Transverse colon (tissue), 4 donors: ENCODE data around the gene IFT80. TPM values are rescaled to one million over a fixed set of nuclear protein-coding genes. Genes with fewer than 3 reads are reported as not detected.

Experiments
- DNase-seq: peaks from one replicate; pipeline ENCODE4 v3.0.0-alpha.2; 2019
- H3K27ac ChIP-seq, 4 donors: fragments of 200-600 bp; sonication (generic); 2 replicates each; pipeline ENCODE4 v1.5.1; 2016 to 2018; ENCODE audit warnings: inconsistent platforms in 4 of 4
- H3K27me3 ChIP-seq: fragments of 200-600 bp; sonication (generic); 2 replicates; pipeline ENCODE4 v1.5.1; 2017; ENCODE audit warnings: inconsistent platforms
- H3K36me3 ChIP-seq, 4 donors: fragments of 200-600 bp; sonication (generic); 2 replicates each; pipeline ENCODE4 v1.5.1; 2017 to 2019; ENCODE audit warnings: inconsistent platforms in 4 of 4
- H3K4me1 ChIP-seq, 4 donors: fragments of 200-600 bp; sonication (generic); 2 replicates each; pipeline ENCODE4 v1.5.1; 2017 to 2020; ENCODE audit warnings: inconsistent platforms in 4 of 4
- H3K4me3 ChIP-seq, 4 donors: fragments of 200-600 bp; sonication (generic); 1 replicate in 1 of 4; 2 replicates in 3 of 4; pipeline versions ENCODE4 v1.5.1 to v1.6.1; 2017 to 2019; ENCODE audit warnings: inconsistent platforms in 4 of 4
- H3K9me3 ChIP-seq, 2 donors: fragments of 200-600 bp; sonication (generic); 2 replicates each; pipeline ENCODE4 v1.5.1; 2017 to 2019; ENCODE audit warnings: inconsistent platforms in 2 of 2
- EP300 ChIP-seq: sonication (generic); formaldehyde crosslinking; IDR thresholded peaks from one replicate; pipeline ENCODE4 v1.6.1; 2017; ENCODE audit warnings: antibody characterized with exemption, low read depth
- POLR2A ChIP-seq: fragments of 450-650 bp; IDR thresholded peaks from one replicate; pipeline ENCODE4 v1.6.1; 2016; ENCODE audit warnings: antibody characterized with exemption, mild to moderate bottlenecking, moderate library complexity
- POLR2AphosphoS5 ChIP-seq, 3 donors: sonication (generic); formaldehyde crosslinking; IDR thresholded peaks; one replicate each; pipeline ENCODE4 v1.6.1; 2016; ENCODE audit warnings: antibody characterized with exemption in 3 of 3
- WGBS, 2 donors: methylation state at CpG; one replicate each; pipeline ENCODE4 v1.1.5; 2018; ENCODE audit warnings: low coverage in 1 of 2; 5-methylcytosine and 5-hydroxymethylcytosine counted together
- in situ Hi-C, 4 donors: fragments of 200-750 bp; cut with MboI; loops; one replicate each; pipeline versions ENCODE4 v1.15.0 to v1.15.1; 2017; ENCODE audit warnings: low sequenced_read_pairs in 3 of 4, low pct_ligation_motif_present in 1 of 4, low pct_unique_long_range_greater_than_20kb in 1 of 4
- intact Hi-C: fragments of 100-400 bp; cut with DNase I; formaldehyde crosslinking; loops from one replicate; pipeline ENCODE4 v1.15.1; 2023; ENCODE audit warnings: low total_unique reads
- total RNA-seq, 4 donors: library from RNA; depleted of rRNA; stranded (reverse); fragments of >200 nt; gene quantifications; one replicate each; pipeline ENCODE4 v1.1.0, GENCODE V29; 2016
- TF ChIP-seq, protein P1 (sequence below), 5 experiments: fragments of 200-600 bp in 3 of 5; fragments of 450-650 bp in 2 of 5; sonication (generic) in 3 of 5; IDR thresholded peaks; 1 replicate in 2 of 5; 2 replicates in 3 of 5; pipeline ENCODE4 v1.5.1; 2016 to 2017; ENCODE audit warnings: antibody characterized with exemption in 5 of 5, inconsistent platforms in 3 of 5, mild to moderate bottlenecking in 2 of 5, moderate library complexity in 1 of 5

IFT80 gene
- total RNA-seq, 4 donors from 2014 or later, result 0.37 to 78.8 (median 19.7) TPM

DNA sequence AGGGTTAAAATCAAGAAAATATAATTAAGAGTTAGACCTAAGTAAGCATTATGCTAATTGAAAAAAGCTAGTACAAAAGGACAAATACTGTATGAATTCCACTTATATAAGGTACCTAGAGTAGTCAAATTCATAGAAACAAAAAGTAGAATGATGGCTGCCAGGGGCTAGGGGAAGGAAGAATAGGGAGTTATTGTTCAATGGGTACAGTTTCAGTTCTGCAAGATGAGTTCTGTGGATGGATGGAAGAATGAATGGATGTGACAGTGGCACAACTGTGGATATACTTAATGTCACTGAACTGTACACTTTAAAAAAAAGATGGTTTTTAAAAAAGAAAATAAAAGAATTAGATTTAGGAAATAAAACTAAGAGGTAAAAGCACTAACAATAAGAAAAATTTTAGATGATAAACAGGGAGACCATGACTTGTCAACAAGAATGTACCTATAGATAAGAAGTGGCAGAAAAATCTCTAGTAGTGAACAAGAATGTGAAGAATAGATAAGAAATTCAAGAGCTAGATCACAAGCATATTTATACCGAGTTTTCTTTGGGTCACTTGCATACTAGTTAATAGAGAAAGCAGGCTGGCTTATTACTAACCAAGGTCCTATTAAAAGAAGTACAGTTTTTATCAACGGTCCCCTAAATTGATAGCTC, 5.5 kb downstream of the IFT80 start:
- no peak for DNase-seq
- H3K4me3 ChIP-seq, result no peak overlapping the region
- H3K27me3 ChIP-seq, result no peaks in the 10 kb centered on the region
- 97 to 100% methylated on average over 2 of the region's 2 CpGs for WGBS, 2 donors
- in situ Hi-C loops (no loop called here), intact Hi-C loops (no loop called here)
- TF ChIP-seq POLR2A (no peak), EP300 (no peak), POLR2AphosphoS5 (IDR thresholded peaks at IDR 0.05) (no peak)
- TF ChIP-seq, protein P1, sequence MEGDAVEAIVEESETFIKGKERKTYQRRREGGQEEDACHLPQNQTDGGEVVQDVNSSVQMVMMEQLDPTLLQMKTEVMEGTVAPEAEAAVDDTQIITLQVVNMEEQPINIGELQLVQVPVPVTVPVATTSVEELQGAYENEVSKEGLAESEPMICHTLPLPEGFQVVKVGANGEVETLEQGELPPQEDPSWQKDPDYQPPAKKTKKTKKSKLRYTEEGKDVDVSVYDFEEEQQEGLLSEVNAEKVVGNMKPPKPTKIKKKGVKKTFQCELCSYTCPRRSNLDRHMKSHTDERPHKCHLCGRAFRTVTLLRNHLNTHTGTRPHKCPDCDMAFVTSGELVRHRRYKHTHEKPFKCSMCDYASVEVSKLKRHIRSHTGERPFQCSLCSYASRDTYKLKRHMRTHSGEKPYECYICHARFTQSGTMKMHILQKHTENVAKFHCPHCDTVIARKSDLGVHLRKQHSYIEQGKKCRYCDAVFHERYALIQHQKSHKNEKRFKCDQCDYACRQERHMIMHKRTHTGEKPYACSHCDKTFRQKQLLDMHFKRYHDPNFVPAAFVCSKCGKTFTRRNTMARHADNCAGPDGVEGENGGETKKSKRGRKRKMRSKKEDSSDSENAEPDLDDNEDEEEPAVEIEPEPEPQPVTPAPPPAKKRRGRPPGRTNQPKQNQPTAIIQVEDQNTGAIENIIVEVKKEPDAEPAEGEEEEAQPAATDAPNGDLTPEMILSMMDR (IDR thresholded peaks at IDR 0.05), result no peak
- H3K9me3 ChIP-seq, result no peaks in the 10 kb centered on the region
- H3K27ac ChIP-seq, result no peak overlapping the region
- H3K4me1 ChIP-seq, result peaks cover 3 to 5% (median 4%) of the 10 kb centered on the region in 4 donors
- H3K36me3 ChIP-seq, result no peaks in the 10 kb centered on the region

DNA sequence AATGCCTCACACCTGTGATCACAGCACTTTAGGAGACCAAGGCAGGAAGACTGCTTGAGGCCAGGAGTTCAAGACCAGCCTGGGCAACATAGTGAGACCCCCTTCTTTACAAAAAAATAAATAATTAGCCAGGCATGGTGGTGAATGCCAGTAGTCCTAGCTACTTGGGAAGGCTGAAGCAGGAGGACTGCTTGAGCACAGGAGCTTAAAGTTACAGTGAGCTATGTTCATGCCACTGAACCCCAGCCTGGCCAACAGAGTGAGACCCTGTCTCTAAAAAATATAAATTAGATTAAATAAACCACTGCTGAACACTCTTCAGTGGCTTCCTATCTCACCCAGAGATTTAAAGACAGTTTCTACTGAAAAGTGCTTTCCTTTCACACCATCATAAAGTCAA, 6.2 kb downstream of the IFT80 start:
- TF ChIP-seq EP300 (no peak), POLR2AphosphoS5 (IDR thresholded peaks at IDR 0.05) (no peak), POLR2A (no peak)
- TF ChIP-seq, protein P1 (IDR thresholded peaks at IDR 0.05), result no peak
- in situ Hi-C loops, result no loop called here
- intact Hi-C loops, result no loop called here
- no peaks in the 10 kb centered on the region for H3K9me3 ChIP-seq
- H3K27me3 ChIP-seq, result no peaks in the 10 kb centered on the region
- H3K27ac ChIP-seq, result no peak overlapping the region
- H3K4me3 ChIP-seq, result no peak overlapping the region
- no peak for DNase-seq
- H3K36me3 ChIP-seq, result no peaks in the 10 kb centered on the region
- H3K4me1 ChIP-seq, result no peaks in the 10 kb centered on the region

DNA sequence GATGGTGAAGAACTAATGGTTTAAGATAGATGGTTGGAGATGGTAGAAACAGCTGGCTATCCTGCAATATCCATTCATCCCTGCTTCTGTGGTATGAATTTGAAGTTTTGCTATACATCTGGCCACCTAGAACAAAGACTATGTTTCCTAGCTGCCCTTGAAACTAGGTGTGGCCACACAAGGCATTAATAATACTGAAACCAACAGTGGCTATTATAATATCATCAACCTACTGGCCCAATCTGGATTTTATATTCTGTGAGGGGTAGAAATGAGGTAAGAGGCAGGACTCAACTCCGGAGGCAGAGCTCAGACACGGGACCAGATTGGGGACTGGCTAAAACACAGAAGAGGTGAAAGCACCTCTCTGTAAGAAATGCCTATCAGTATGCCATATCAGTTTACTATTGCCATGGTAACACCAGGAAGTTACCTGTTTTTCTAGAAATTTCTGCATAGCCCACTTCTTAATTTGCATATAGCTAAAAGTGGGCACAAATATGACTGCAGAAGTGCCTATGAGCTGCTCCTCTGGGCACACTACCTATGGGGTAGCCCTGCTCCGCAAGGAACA, 8.4 kb downstream of the IFT80 start:
- in situ Hi-C loops, result no loop called here
- DNase-seq, result no peak
- H3K4me1 ChIP-seq, result peaks cover 0 to 2% (median 0%) of the 10 kb centered on the region in 4 donors
- H3K9me3 ChIP-seq, result no peaks in the 10 kb centered on the region
- H3K36me3 ChIP-seq, result no peaks in the 10 kb centered on the region
- no peak overlapping the region for H3K27ac ChIP-seq
- H3K4me3 ChIP-seq, result no peak overlapping the region
- WGBS, 2 donors, result 98% methylated on average over 3 of the region's 3 CpGs; no CpG with 5 or more reads in 1 of the 2 donors
- intact Hi-C loops, result no loop called here
- no peaks in the 10 kb centered on the region for H3K27me3 ChIP-seq
- TF ChIP-seq, protein P1 (IDR thresholded peaks at IDR 0.05), result no peak
- TF ChIP-seq POLR2AphosphoS5 (IDR thresholded peaks at IDR 0.05) (no peak), EP300 (no peak), POLR2A (no peak)

DNA sequence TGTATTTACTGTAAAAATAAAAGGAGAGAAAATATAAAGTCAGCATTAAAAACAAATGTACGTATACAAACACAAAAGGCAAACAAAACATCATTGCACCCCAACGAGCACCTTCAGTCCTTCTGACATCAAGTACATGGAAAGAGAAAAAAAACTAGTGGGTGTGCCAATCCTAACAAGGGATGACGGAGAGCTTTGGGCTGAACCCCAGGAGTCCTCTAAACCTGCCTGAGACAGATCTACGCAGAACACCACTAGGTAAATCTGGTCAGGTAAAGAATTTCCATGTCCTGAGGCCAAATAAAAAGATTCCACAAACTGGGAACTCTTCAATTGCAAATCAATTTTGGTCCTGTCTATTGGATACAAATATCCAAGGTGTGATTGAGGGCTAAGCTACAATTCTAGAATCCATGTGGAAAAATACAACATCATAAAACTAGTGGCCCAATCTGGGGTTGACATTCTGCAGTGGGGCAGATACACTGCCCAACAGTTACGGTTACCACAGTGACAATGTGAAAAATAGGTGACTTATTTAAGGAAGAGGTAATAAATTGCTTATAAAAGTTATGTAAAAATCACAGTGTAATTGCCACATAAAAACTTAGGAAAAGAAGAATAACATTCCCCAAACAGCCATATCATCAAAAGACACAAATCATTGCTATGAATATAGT, 14.2 kb downstream of the IFT80 start:
- Histone ChIP-seq H3K27me3 (no peaks in the 10 kb centered on the region), H3K36me3 (no peaks in the 10 kb centered on the region), H3K27ac (no peak overlapping the region), H3K4me1 (peaks cover 0 to 17% (median 0%) of the 10 kb centered on the region in 4 donors), H3K4me3 (no peak overlapping the region), H3K9me3 (no peaks in the 10 kb centered on the region)
- in situ Hi-C loops (no loop called here), intact Hi-C loops (no loop called here)
- whole genome bisulfite sequencing, 2 donors, result 50 to 72% methylated on average over 2 to 5 of the region's 5 CpGs
- DNase-seq, result no peak
- TF ChIP-seq, protein P1 (IDR thresholded peaks at IDR 0.05), result peak in 1 of 5 experiments; percentile 11
- TF ChIP-seq POLR2AphosphoS5 (IDR thresholded peaks at IDR 0.05), result no peak
